ENCODE data around the gene TEDC2. TPM values are rescaled to one million over a fixed set of nuclear protein-coding genes. Genes with fewer than 3 reads are reported as not detected.

Gene TEDC2
- total RNA-seq, 3 donors from 2014 or later (not counting 1 experiment from before 2014, with no cell fraction given), result 0.47 to 2.2 (median 0.55) TPM

DNA sequence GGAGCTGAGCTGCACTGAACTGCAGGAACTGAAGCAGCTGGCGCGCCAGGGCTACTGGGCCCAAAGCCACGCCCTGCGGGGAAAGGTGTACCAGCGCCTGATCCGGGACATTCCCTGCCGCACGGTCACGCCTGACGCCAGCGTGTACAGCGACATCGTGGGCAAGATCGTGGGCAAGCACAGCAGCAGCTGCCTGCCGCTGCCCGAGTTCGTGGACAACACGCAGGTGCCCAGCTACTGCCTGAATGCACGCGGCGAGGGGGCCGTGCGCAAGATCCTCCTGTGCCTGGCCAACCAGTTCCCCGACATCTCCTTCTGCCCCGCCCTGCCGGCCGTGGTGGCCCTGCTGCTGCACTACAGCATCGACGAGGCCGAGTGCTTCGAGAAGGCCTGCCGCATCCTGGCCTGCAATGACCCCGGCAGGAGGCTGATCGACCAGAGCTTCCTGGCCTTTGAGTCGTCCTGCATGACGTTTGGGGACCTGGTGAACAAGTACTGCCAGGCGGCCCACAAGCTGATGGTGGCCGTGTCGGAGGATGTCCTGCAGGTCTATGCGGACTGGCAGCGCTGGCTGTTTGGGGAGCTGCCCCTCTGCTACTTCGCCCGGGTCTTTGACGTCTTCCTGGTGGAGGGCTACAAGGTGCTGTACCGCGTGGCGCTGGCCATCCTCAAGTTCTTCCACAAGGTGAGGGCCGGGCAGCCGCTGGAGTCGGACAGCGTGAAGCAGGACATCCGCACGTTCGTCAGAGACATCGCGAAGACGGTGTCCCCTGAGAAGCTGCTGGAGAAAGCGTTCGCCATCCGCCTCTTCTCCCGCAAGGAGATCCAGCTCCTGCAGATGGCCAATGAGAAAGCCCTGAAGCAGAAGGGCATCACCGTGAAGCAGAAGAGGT lies 36.6 kb downstream of the TEDC2 start:
- H3K4me1 ChIP-seq (ENCODE audit: control insufficient read depth, insufficient read depth, low read length), result peaks cover 6% of the 10 kb centered on the region
- Mint-ChIP-seq H3K27me3 (ENCODE audit: low read depth in 2 of 2) (no peaks in the 10 kb centered on the region), H3K27ac (no peak overlapping the region), H3K4me3 (no peak overlapping the region), H3K9me3 (no peaks in the 10 kb centered on the region), H3K4me1 (no peaks in the 10 kb centered on the region), H3K36me3 (no peaks in the 10 kb centered on the region)
- no peaks in the 10 kb centered on the region for H3K27me3 ChIP-seq (ENCODE audit: control insufficient read depth, insufficient read depth, low read length)
- H3K4me3 ChIP-seq (ENCODE audit: low read length), result no peak overlapping the region
- H3K27ac ChIP-seq (ENCODE audit: low read length), result no peak overlapping the region
- ATAC-seq, result no peak
- TF ChIP-seq CTCF (IDR thresholded peaks at IDR 0.05), result no peak
- no peak for DNase-seq
- 97% methylated on average over 62 of the region's 62 CpGs for WGBS (ENCODE audit: insufficient coverage)
- peaks cover 6% of the 10 kb centered on the region for H3K36me3 ChIP-seq (ENCODE audit: control insufficient read depth, insufficient read depth, low read length)
- intact Hi-C loops (cut with micrococcal nuclease), result no loop called here
- no peaks in the 10 kb centered on the region for H3K9me3 ChIP-seq (ENCODE audit: control insufficient read depth, insufficient read depth, low read length)

GRCh38 chr16:2497116-2497630 lies 37.3 kb downstream of the TEDC2 start:
- Mint-ChIP-seq H3K4me3 (no peak overlapping the region), H3K27me3 (ENCODE audit: low read depth in 2 of 2) (no peaks in the 10 kb centered on the region), H3K27ac (no peak overlapping the region), H3K36me3 (no peaks in the 10 kb centered on the region), H3K9me3 (no peaks in the 10 kb centered on the region), H3K4me1 (peaks cover 0 to 4% of the 10 kb centered on the region in 2 donors)
- TF ChIP-seq CTCF (IDR thresholded peaks at IDR 0.05), result no peak
- Histone ChIP-seq H3K27ac (ENCODE audit: low read length) (no peak overlapping the region), H3K27me3 (ENCODE audit: control insufficient read depth, insufficient read depth, low read length) (no peaks in the 10 kb centered on the region), H3K36me3 (ENCODE audit: control insufficient read depth, insufficient read depth, low read length) (peaks cover 6% of the 10 kb centered on the region), H3K4me3 (ENCODE audit: low read length) (no peak overlapping the region), H3K9me3 (ENCODE audit: control insufficient read depth, insufficient read depth, low read length) (no peaks in the 10 kb centered on the region), H3K4me1 (ENCODE audit: control insufficient read depth, insufficient read depth, low read length) (peaks cover 11% of the 10 kb centered on the region)
- WGBS (ENCODE audit: insufficient coverage), result 91% methylated on average over 21 of the region's 21 CpGs
- intact Hi-C loops (cut with micrococcal nuclease), result no loop called here
- DNase-seq (no peak), ATAC-seq (no peak)

GRCh38 chr16:2497695-2498484 lies 38.0 kb downstream of the TEDC2 start:
- Histone ChIP-seq H3K9me3 (ENCODE audit: control insufficient read depth, insufficient read depth, low read length) (no peaks in the 10 kb centered on the region), H3K36me3 (ENCODE audit: control insufficient read depth, insufficient read depth, low read length) (peaks cover 6% of the 10 kb centered on the region), H3K27ac (ENCODE audit: low read length) (no peak overlapping the region), H3K4me3 (ENCODE audit: low read length) (no peak overlapping the region), H3K4me1 (ENCODE audit: control insufficient read depth, insufficient read depth, low read length) (peaks cover 11% of the 10 kb centered on the region), H3K27me3 (ENCODE audit: control insufficient read depth, insufficient read depth, low read length) (no peaks in the 10 kb centered on the region)
- no peaks in the 10 kb centered on the region for H3K9me3 Mint-ChIP-seq
- H3K27ac Mint-ChIP-seq, result no peak overlapping the region
- intact Hi-C loops (cut with micrococcal nuclease), result no loop called here
- no peak for DNase-seq
- H3K4me1 Mint-ChIP-seq, result peaks cover 0 to 4% of the 10 kb centered on the region in 2 donors
- TF ChIP-seq CTCF (IDR thresholded peaks at IDR 0.05), result no peak
- H3K4me3 Mint-ChIP-seq, result no peak overlapping the region
- ATAC-seq, result no peak
- no peaks in the 10 kb centered on the region for H3K36me3 Mint-ChIP-seq
- no peaks in the 10 kb centered on the region for H3K27me3 Mint-ChIP-seq (ENCODE audit: low read depth in 2 of 2)
- 89% methylated on average over 26 of the region's 26 CpGs for WGBS (ENCODE audit: insufficient coverage)
